Breast epithelium (tissue), 4 donors: Measurements from ENCODE around the gene WDR74. TPM values are rescaled to one million over a fixed set of nuclear protein-coding genes. Genes with fewer than 3 reads are reported as not detected.

ENCODE experiments used
- DNase-seq, 2 donors: peaks; one replicate each; pipeline ENCODE4 v3.0.0-alpha.2; 2019; ENCODE audit warnings: low spot score in 2 of 2
- H3K27ac ChIP-seq, 2 donors: fragments of 200-600 bp; sonication (generic) in 1 of 2; one replicate each; pipeline ENCODE4 v1.5.1; 2016 to 2019; ENCODE audit warnings: mild to moderate bottlenecking in 1 of 2
- H3K27me3 ChIP-seq, 2 donors: fragments of 200-600 bp; sonication (generic) in 1 of 2; one replicate each; pipeline versions ENCODE4 v1.5.1 to v1.6.0; 2017 to 2019; ENCODE audit warnings: control low read depth in 1 of 2, mild to moderate bottlenecking in 1 of 2
- H3K36me3 ChIP-seq: fragments of 200-600 bp; one replicate; pipeline ENCODE4 v1.5.1; 2019
- H3K4me1 ChIP-seq, 2 donors: fragments of 200-600 bp; sonication (generic); one replicate each; pipeline ENCODE4 v1.5.1; 2016 to 2019; ENCODE audit warnings: control low read depth in 1 of 2
- H3K4me3 ChIP-seq, 3 donors: fragments of 200-600 bp; sonication (generic); 1 replicate in 2 of 3; 2 replicates in 1 of 3; pipeline ENCODE4 v1.5.1; 2016 to 2019; ENCODE audit warnings: mild to moderate bottlenecking in 3 of 3, moderate library complexity in 2 of 3
- H3K9me3 ChIP-seq, 2 donors: fragments of 200-600 bp; sonication (generic) in 1 of 2; one replicate each; pipeline ENCODE4 v1.5.1; 2016 to 2019; ENCODE audit warnings: control low read depth in 1 of 2
- POLR2A ChIP-seq: fragments of 450-650 bp; IDR thresholded peaks from one replicate; pipeline ENCODE4 v1.6.1; 2016; ENCODE audit warnings: antibody characterized with exemption, mild to moderate bottlenecking, moderate library complexity
- POLR2AphosphoS5 ChIP-seq, 3 donors: sonication (generic); formaldehyde crosslinking; IDR thresholded peaks; one replicate each; pipeline ENCODE4 v1.6.1; 2017; ENCODE audit warnings: antibody characterized with exemption in 3 of 3
- intact Hi-C: fragments of 100-400 bp; cut with DNase I; formaldehyde crosslinking; loops from one replicate; pipeline ENCODE4 v1.15.1; 2023; ENCODE audit warnings: low total_unique reads
- total RNA-seq, 3 donors: library from RNA; depleted of rRNA; stranded (reverse); fragments of >200 nt; gene quantifications; one replicate each; pipeline ENCODE4 v1.1.0, GENCODE V29; 2016
- TF ChIP-seq, protein P1 (sequence below), 3 donors: fragments of 450-650 bp; IDR thresholded peaks; one replicate each; pipeline ENCODE4 v1.5.1; 2016 to 2017; ENCODE audit warnings: antibody characterized with exemption in 3 of 3, mild to moderate bottlenecking in 3 of 3, moderate library complexity in 3 of 3

The WDR74 gene
- total RNA-seq, 3 donors from 2014 or later: 46.6 to 62.6 (median 48.7) TPM

GRCh38 chr11:62883673-62884072 lies 44.3 kb upstream of the WDR74 start:
- no peak for TF ChIP-seq POLR2AphosphoS5 (IDR thresholded peaks at IDR 0.05)
- TF ChIP-seq, protein P1, sequence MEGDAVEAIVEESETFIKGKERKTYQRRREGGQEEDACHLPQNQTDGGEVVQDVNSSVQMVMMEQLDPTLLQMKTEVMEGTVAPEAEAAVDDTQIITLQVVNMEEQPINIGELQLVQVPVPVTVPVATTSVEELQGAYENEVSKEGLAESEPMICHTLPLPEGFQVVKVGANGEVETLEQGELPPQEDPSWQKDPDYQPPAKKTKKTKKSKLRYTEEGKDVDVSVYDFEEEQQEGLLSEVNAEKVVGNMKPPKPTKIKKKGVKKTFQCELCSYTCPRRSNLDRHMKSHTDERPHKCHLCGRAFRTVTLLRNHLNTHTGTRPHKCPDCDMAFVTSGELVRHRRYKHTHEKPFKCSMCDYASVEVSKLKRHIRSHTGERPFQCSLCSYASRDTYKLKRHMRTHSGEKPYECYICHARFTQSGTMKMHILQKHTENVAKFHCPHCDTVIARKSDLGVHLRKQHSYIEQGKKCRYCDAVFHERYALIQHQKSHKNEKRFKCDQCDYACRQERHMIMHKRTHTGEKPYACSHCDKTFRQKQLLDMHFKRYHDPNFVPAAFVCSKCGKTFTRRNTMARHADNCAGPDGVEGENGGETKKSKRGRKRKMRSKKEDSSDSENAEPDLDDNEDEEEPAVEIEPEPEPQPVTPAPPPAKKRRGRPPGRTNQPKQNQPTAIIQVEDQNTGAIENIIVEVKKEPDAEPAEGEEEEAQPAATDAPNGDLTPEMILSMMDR (IDR thresholded peaks at IDR 0.05): no peak
- TF ChIP-seq POLR2A: no peak
- H3K36me3 ChIP-seq: peaks cover 24% of the 10 kb centered on the region
- H3K27me3 ChIP-seq: no peaks in the 10 kb centered on the region
- H3K4me1 ChIP-seq: peaks cover 3 to 29% of the 10 kb centered on the region in 2 donors
- no peaks in the 10 kb centered on the region for H3K9me3 ChIP-seq
- peak overlapping the region; percentile 97 to 100 for H3K27ac ChIP-seq
- intact Hi-C loops: no loop called here
- H3K4me3 ChIP-seq: peak overlapping the region; percentile 68 to 99 (median 92)
- DNase-seq: no peak

- TF ChIP-seq POLR2A: no peak
- no peak for TF ChIP-seq POLR2AphosphoS5 (IDR thresholded peaks at IDR 0.05)
- TF ChIP-seq, protein P1 (IDR thresholded peaks at IDR 0.05): no peak
- Histone ChIP-seq H3K27me3 (no peaks in the 10 kb centered on the region), H3K27ac (peak overlapping the region; percentile 97 to 100), H3K36me3 (peaks cover 17% of the 10 kb centered on the region), H3K4me3 (peak overlapping the region; percentile 68 to 99 (median 92)), H3K9me3 (no peaks in the 10 kb centered on the region), H3K4me1 (peaks cover 3 to 29% of the 10 kb centered on the region in 2 donors)
- intact Hi-C loops: no loop called here
- no peak for DNase-seq
Measured at GRCh38 chr11:62882788-62883501, 43.6 kb upstream of the WDR74 start.

GRCh38 chr11:62882431-62882749 lies 43.0 kb upstream of the WDR74 start:
- DNase-seq: no peak
- Histone ChIP-seq H3K4me3 (peak overlapping the region; percentile 68 to 99 (median 92)), H3K4me1 (peaks cover 3 to 29% of the 10 kb centered on the region in 2 donors), H3K36me3 (peaks cover 14% of the 10 kb centered on the region), H3K27me3 (no peaks in the 10 kb centered on the region), H3K27ac (peak overlapping the region; percentile 97 to 100), H3K9me3 (no peaks in the 10 kb centered on the region)
- intact Hi-C loops: no loop called here
- no peak for TF ChIP-seq POLR2A
- TF ChIP-seq, protein P1 (IDR thresholded peaks at IDR 0.05): no peak
- TF ChIP-seq POLR2AphosphoS5 (IDR thresholded peaks at IDR 0.05): no peak

DNA sequence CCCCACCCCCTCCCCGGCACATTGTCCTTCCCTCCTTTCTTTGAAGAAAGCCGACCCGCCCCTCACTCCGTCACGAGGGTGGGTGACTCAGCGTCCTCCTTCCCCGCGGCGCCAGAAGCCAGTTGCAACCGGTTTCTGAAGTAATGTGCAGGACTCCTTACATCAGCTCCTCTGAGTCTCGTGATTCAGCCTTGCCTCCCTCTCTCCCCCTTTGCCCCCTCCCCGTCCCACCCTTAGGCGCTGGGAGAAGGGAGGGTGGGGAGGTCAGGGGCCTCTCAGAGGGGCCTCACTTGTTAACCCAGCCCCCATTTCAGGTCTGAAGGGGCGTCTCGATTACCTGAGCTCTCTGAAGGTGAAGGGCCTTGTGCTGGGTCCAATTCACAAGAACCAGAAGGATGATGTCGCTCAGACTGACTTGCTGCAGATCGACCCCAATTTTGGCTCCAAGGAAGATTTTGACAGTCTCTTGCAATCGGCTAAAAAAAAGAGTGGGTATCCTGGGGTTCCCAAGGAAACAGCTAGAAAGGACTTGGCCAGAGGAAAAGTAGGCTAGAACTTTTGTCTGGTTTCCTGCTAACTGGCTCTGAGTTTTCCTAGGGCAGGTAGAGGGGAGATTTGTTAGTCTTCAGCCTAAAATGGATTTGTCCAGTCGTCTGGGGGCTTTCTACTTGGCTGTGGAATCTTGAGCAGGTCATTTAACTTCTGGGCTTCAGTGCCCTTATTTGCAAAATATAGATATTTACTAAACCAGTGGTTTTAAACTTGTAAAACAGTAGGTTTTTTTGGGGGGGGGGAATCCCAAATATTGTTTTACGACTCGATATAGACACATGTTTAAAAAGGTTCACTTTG lies 42.4 kb upstream of the WDR74 start:
- Histone ChIP-seq H3K4me1 (peaks cover 3 to 29% of the 10 kb centered on the region in 2 donors), H3K9me3 (no peaks in the 10 kb centered on the region), H3K36me3 (peaks cover 9% of the 10 kb centered on the region), H3K27ac (peak overlapping the region; percentile 97 to 100), H3K4me3 (peak overlapping the region; percentile 68 to 99 (median 92)), H3K27me3 (no peaks in the 10 kb centered on the region)
- TF ChIP-seq, protein P1 (IDR thresholded peaks at IDR 0.05): no peak
- no peak for TF ChIP-seq POLR2A
- TF ChIP-seq POLR2AphosphoS5 (IDR thresholded peaks at IDR 0.05): peak in 2 of 3 donors; percentile 85 to 97
- intact Hi-C loops: no loop called here
- peak; percentile 96 to 98 for DNase-seq
